ENCODE measurements around the gene GPR143.

GRCh38 chrX:9789555-9789954 is 23.9 kb upstream of the GPR143 start:
- TF ChIP-seq, protein P1, sequence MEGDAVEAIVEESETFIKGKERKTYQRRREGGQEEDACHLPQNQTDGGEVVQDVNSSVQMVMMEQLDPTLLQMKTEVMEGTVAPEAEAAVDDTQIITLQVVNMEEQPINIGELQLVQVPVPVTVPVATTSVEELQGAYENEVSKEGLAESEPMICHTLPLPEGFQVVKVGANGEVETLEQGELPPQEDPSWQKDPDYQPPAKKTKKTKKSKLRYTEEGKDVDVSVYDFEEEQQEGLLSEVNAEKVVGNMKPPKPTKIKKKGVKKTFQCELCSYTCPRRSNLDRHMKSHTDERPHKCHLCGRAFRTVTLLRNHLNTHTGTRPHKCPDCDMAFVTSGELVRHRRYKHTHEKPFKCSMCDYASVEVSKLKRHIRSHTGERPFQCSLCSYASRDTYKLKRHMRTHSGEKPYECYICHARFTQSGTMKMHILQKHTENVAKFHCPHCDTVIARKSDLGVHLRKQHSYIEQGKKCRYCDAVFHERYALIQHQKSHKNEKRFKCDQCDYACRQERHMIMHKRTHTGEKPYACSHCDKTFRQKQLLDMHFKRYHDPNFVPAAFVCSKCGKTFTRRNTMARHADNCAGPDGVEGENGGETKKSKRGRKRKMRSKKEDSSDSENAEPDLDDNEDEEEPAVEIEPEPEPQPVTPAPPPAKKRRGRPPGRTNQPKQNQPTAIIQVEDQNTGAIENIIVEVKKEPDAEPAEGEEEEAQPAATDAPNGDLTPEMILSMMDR (conservative IDR thresholded peaks at IDR 0.05; ENCODE audit: low read depth, low read length), result no peak
- no peak for TF ChIP-seq EZH2 (IDR thresholded peaks at IDR 0.05; ENCODE audit: borderline replicate concordance, low read depth, low read length, poor library complexity, severe bottlenecking)

Measured in A673 (cell line).